HG03060 (cell line): ENCODE data around the gene ACTL6A.
"Not testable (repeated sequence)": the region's sequence is repeated elsewhere in the genome, so short reads cannot be mapped to it uniquely, and the experiment has no call there.

Source experiments
- ATAC-seq: cut with Tn5 transposase; IDR thresholded peaks from one replicate; pipeline ENCODE4 v1.9.1; 2021; ENCODE audit warnings: low read depth, moderate number of reproducible peaks; ENCODE audit not compliant: unreplicated experiment

ACTL6A gene

DNA sequence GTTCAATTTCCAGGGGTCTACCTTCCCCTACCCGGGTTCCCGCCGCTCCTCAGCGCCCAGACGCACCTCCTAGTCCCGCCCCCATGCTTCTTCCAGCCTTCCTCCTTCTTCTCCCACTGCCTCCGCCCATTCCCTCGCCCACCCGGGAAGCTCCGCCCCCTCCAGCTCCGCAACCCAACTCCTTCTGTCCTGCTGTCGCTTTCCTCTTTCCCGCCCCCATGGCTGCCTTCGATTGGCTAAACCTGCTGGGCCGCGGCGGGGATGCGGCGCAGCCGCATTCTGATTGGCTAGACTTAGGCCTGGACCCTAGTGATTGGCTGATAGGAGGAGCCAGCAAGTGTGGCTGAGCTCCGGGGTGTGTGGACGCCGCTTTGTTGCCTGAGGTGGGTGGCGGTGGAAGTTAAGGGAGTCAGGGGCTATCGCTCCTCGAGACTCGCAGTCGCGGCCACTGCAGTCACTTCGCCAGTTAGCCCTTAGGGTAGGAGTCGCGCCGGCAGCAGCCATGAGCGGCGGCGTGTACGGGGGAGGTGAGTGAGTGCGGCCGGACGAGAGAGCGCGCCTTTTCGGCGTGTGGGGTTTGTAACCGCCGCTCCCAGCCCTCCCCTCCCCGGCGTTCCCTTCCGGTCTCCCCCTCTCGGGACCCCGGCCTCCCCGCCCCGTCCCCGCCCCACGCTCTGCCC lies at the start of gene ACTL6A:
ACTL6A (plus strand) TSS at position 336 of the 680 bp plus-strand sequence; CDS start at position 503, 167 bp downstream.
- peak; percentile 95 for ATAC-seq

DNA sequence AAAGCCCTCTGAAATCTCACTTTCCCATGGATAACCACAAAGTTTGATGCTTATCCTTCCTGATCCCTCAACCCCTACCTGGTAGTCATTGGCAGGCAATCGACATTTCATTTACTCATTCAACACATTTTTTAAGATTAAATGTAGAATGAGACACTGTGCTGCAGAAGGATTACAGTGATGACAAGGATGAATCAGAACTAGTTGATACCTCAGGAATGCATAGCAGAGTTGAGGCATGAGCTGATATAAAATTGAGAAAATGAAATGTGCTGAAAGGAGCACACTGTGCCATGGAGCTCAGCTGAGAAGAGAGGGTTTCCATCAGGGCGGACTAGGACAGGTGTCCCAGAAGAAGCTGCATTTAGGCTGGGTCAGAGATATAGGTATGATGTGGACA lies 48.9 kb upstream of the ACTL6A start:
- no peak for ATAC-seq

DNA sequence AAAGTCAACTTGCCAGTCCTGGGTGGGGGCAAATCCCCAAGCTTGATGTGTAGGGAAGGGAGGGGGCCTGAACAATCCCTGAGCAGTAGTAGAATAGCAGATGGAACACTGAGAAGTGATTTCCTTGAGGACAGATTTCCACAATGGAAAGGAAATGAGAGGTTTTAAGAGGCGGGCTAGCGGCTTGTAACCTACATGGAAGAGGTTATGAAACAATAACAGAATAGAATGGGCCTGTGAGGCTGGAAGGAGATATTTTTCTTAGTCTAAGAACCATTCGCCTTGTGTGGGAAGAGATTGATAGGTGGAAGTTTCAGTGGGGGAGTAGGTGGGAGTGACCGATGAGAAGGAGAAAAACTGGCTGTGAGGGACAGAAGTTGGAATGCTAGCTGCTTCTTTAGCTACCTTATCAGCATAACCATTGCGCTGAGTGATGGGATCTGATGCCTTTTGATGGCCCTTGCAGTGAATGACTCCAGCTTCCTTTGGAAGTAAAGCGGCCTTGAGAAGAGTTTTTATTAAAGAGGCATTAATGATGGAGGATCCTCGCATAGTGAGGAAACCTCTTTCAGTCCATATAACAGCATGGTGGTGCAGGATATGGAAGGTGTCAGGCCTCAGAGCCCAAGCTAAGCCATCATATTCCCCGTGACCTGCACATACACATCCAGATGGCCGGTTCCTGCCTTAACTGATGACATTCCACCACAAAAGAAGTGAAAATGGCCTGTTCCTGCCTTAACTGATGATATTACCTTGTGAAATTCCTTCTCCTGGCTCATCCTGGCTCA lies 46.1 kb upstream of the ACTL6A start:
- ATAC-seq: not testable (repeated sequence)

DNA sequence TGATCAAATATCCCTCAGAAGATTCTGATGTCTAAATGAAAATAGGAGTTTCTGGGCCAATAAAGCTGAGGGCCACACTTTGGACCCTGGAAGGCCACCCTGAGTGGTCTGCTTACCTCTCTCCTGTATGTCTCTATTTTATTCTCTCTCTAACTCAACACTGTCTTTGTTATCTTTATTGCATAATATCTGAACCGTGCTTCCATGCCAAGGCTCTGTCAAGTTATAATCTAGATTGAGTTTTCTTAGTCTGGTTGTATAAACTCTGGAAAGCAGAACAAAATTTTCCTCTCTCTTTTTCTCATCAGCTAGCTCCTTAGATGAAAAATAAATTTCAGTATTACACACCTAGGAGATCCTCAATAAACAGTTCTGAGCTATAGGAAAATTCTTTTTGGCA lies 36.2 kb upstream of the ACTL6A start:
- ATAC-seq: no peak

DNA sequence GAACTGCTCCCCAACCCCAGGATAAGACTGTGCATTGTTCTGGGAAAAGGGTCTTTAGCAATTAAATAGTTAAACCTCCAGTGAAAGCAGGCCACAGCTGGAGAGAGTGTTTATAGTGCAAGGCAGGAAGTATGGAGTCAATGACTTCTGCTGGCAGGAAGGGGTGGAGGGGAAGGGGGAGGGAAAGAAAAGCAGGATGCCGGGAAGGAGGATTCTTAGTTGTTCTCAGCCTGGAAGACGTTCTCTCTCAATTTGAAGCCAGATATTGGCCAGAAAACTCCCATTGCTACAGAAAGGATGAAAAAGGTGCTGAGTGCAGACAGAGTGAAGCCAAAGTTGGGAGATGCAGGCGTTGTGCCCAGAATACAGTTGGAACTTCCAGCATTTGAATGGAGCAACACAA lies 35.7 kb upstream of the ACTL6A start:
- no peak for ATAC-seq

DNA sequence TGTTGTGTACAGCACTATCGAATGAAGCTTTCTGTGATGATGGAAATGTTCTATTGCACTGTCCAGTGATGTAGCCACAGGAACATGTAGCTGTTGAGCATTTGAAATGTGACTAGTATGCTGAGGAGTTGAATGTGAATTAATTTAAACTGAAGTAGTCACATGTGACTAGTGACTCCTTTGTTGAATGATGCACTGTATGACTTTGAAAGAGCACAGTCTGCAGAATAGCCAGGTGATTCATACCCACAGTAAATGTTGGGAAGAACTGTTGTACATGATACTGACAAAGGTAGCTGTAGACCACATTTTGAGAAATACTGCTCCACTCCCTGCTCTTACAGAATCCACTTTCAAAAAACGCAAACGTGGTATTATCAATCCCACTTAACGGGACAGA lies 34.0 kb upstream of the ACTL6A start:
- ATAC-seq: no peak

DNA sequence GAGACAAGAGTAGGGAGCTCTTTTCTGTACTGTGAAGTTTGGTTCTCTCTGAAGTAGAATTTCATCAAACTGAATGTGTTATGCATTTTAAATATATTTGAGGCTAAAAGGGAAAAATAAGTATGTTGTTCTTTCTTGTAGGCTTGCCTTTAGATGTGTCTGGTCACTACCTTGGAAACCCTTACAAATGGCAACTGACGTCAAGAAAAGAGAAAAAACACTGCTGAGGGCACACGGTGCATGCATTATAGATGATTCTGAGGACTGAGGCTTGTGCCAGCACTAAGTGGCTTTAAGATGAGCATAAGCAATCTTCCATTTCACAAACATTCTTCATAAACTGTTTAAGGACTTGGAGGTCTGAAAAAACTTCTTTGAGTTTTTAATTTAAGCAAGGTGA lies 31.1 kb upstream of the ACTL6A start:
- ATAC-seq: no peak

DNA sequence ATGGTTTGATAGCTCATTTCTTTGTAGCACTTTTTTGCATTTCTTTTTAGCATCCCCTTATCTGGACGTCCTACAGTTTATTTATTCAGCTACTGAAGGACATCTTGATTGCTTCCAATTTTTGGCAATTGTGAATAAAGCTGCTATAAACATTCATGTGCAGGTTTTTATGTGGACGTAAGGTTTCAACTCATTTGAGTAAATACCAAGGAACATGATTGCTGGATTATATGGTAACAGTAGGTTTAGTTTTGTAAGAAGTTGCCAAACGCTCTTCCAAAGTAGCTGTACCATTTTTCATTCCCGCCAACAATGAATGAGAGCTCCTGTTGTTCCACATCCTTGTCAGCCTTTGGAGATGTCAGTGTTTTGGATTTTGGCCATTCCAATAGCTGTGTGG lies 29.5 kb upstream of the ACTL6A start:
- ATAC-seq: no peak

DNA sequence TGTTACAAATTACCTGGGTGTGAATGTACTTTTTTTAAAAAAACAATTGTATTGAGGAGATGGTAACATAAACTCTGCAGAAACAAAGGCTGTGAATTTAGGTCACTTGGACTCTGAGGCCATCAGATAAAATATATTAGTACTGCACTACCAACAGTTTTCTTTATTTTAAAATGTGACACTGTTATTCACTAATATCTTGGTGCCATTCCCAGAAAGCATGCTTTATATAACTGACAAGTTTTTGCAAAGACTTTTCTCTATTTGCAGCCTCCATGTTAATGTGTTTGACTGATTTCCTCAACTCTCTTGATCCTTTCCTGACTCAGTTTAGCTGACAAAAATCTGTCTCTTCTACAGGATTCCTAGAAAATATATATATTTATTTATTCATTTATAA lies 26.5 kb upstream of the ACTL6A start:
- no peak for ATAC-seq

DNA sequence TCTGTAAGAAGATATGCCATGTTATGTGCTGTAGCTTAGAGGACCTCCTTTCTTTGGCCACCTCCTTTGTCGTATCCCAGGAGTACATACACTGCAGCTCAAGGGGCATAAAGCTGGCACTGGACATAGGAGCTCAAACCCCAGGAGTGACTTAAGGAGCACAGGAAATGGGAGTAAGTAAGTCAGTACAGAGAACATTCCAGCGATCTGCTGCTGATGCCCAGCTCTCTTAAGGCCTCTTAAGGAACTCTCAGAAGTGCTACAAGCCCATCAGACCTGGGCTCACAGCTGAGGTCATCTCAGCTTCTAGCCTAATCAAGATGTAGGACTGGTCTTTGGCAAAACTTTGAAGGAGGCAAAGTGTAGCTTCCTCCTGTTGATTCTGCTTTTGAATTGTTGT lies 21.6 kb upstream of the ACTL6A start:
- no peak for ATAC-seq

DNA sequence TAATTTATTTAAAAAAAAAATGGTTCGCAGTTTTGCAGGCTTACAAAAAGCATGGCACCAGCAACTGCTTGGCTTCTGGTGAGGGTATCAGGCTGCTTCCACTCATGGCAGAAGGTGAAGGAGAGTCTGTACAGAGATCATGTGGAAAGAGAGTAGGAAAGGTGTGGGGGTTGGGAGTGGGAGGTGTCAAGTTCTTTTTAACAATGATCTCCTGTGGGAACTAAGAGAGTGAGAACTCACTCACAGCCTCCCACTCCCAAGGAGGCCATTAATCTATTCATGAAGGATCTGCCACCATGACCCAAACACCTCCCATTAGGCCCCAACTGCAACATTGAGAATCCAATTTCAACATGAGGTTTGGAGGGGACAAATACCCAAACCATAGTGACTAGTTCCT lies 21.1 kb upstream of the ACTL6A start:
- ATAC-seq: no peak

DNA sequence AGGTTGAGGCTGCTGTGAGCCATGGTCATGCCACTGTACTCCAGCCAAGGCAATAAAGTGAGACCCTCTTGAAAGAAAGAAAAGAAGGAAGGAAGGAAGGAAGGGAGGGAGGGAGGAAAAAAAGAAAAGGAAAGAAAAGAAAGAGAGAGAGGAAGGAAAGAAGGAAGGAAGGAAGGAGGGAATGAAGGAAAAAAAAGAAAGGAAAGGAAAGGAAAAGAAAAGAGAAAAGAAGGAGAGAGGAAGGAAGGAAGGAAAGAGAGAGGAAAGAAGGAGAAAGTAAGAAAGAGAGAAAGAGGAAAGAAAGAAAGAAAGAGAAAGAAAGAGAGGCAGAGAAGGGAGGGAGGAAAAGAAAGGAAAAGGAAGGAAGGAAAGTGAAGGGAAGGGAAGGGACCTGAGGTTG lies 20.4 kb upstream of the ACTL6A start:
- ATAC-seq: no peak

DNA sequence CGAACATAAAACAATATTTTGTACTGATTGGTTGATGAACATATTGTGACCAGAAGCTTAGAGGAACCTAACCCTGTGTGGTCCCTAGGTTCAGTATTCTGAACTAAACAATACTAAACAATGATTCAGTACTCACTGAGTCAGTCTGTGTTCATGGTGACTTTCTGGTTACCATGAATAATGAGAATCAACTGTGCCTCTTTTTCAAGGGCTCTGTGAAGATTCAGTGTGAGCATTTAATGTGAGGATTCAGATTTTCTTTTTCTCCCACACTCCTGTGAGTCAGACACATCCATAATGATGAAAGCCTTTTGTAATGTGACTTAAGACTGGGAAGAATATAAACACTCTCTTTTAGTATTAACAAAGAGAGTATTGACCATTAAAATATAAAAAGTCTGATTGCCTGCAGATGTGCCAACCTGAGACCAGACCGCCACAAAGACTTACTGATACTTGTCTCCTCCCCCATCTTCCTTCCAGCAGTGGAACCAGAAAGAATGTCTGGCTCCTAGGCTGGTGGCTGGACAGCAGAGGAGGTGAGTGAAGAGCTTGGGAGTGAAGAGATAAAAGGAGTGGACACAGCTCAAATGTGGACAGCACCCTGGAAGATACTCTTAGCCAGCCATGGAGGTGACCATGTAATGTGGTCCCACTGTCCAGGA lies 17.6 kb upstream of the ACTL6A start:
- no peak for ATAC-seq

DNA sequence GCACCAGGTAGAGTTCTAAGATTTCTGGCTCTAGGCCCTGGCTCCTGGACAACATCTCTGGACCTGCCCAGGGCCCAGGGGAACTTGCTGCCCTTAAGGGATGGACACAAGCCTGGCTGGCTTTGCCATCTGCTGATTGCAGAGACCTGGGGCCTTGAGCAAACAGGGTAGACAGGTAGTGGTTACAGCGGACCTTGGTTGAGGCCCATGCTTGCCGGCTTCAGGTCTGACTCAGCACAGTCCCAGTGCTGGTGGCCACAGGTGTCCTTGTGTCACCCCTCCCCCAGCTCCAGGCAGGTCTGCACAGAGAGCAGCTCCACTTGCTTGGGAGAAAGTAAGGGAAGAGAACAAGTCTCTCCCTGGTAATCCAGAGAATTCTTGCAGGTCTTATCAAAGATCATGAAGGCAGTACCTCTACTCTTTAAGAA lies 15.9 kb upstream of the ACTL6A start:
- no peak for ATAC-seq

DNA sequence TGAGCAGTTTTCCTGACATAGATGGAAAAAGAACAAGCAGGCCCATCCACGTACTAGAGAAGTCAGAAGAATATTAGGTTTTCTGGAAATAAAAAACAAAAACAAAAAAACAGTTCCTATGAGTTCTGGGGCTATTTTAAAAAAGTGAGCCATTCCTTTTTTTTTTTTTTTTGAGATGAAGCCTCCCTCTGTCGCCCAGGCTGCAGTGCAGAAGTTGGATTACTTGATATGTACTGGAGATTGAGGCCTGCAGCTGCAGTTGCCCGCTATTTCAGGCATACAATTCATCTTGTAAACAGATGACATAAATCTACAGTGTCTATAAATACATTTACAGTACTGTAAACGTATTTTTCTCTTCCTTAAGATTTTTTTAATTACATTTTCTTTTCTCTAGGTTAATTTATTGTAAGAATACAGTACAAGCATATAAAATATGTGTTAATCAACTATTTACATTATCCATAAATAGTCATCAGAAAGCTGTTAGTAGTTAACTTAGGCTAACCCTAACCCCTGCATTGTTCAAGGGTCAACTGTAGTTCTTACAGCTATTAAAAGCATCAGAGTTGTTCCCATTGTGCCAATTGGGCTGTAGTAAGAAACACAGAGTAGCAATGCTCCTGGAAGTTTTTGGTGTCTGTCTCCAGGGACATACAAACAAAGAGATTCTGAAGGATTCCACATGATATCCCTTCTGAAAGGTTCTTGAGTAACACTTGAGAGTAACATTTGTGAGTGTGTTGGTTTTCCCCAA lies 11.2 kb upstream of the ACTL6A start:
- no peak for ATAC-seq

DNA sequence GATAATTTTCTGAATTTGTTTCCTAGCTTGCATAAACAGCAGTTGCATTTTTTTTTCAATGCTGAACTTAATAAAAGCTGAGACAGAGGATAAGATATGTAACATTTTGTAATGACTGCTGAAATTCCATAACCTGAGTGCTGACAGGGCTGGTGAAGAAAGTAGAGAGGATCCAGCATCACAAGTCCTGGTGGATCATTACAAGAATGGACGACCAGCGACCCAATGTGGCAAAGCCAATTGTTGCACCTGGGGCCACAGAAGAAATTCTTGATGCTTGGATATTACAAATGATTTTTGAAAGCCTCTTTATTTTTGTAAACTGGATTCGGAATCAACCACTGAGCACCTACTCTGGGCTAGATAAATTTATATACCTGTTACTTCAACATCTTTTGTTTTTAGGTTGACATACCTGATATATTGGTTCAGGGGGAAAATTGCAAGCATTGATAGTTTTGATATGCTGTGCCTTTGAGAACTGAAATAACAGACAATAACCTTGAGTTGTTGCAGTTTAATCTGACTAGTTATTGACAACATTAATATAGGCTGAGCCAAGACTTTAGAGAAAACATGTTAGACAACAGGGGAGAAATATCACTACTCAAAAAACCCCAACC lies 3.9 kb upstream of the ACTL6A start:
- no peak for ATAC-seq

DNA sequence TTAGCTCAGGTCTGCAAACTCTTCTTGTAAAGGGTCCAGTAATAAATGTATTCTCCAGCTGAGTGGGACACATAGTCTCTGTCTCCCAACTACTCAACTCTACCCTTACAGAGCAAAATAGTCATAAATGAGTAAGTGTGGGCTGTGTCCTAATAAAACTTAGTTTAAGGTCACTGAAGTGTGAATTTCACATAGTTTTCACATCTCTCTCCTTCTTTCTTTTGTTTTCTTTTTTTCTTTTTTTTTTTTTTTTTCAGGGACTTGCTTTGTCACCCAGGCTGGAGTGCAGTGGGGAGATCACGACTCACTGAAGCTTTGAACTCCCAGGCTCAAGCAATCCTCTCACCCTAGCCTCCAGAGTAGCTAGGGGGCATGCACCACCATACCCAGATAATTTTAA lies 1.9 kb upstream of the ACTL6A start:
- no peak for ATAC-seq

DNA sequence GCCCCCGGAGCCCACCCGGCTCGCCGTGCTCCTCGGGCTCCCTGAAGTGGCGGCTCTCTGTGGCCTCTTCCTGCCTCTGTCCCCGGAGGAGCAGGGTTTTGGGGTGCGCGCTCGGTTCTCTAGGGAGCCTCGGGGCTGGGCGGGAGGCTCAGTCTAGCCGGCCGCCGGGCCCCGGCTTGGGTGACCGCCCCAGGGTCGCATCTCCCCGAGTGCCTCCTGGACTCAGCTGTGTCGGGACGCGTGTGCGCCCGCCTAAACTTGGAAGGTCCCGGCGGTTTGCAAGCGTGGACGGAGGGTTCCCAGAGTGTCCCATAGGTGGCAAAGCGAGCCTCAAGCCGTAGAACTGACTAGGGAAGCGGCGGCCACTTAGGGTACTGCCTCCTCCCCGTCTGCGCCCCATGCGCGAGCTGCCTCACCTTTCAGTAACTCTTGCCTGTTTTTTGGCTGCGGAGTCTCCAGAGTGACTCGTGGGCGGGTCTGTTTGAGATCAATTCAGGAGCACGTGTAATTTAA lies 601 bp downstream of the ACTL6A start:
- ATAC-seq: peak; percentile 28

DNA sequence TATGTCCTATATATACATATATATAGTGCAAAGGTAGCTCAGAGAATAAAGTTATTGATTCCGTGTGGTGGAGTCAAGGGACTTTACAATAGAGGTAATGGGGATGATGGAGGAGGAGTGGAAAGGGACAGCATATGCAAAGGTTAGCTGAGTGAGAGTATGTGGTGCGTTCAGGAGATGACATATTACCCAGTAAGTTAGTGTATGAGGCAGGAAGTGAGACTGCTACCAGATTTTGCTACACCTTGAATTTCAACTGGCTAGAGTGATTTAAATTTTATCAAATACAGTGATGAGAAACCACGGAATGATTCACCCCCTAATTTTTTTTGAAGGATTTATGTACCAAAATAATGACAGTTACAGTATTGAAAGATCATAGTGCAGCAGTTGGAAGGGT lies 2.8 kb downstream of the ACTL6A start:
- ATAC-seq: no peak

DNA sequence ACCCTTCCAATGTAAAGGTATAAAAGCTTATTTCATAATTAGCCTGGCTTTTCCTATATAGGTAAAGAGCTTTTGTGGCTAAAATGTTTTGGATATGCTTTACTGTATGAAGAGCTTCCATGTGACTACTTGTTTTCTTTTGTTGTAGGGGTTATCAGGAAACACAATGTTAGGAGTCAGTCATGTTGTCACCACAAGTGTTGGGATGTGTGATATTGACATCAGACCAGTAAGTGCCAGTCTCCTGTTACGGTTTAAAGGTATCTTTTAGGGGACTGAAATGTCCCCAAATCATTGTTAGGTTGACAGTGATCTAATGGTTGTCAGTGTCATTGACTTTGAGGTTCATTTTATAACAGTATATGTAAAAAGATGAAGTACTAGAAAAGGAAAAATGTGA lies 18.3 kb downstream of the ACTL6A start:
- no peak for ATAC-seq
